Parathyroid adenoma (tissue), 2 donors: ENCODE measurements around the gene GRIK5.

ENCODE experiments used
- H2AFZ ChIP-seq: fragments of 300-600 bp; sonication (generic); one replicate; pipeline ENCODE4 v1.7.0; 2017; ENCODE audit warnings: antibody characterized with exemption, mild to moderate bottlenecking
- H3K27ac ChIP-seq: fragments of 300-600 bp; sonication (generic); one replicate; pipeline ENCODE4 v1.7.0; 2017
- H3K27me3 ChIP-seq: fragments of 300-600 bp; sonication (generic); one replicate; pipeline ENCODE4 v1.7.0; 2017; ENCODE audit warnings: low read length; ENCODE audit not compliant: control insufficient read depth, insufficient read depth
- H3K36me3 ChIP-seq: fragments of 300-600 bp; sonication (generic); one replicate; pipeline ENCODE4 v1.7.0; 2017; ENCODE audit warnings: low read length; ENCODE audit not compliant: control insufficient read depth, insufficient read depth
- H3K4me1 ChIP-seq: fragments of 300-600 bp; sonication (generic); one replicate; pipeline ENCODE4 v1.7.0; 2017; ENCODE audit warnings: control low read depth
- H3K4me2 ChIP-seq: fragments of 300-600 bp; sonication (generic); one replicate; pipeline ENCODE4 v1.7.0; 2017; ENCODE audit warnings: low read length
- H3K4me3 ChIP-seq: fragments of 300-600 bp; sonication (generic); one replicate; pipeline ENCODE4 v1.7.0; 2017; ENCODE audit warnings: low read depth, low read length
- H3K79me2 ChIP-seq: fragments of 300-600 bp; sonication (generic); one replicate; pipeline ENCODE4 v1.7.0; 2017; ENCODE audit warnings: control low read depth
- H3K9ac ChIP-seq: fragments of 300-600 bp; sonication (generic); one replicate; pipeline ENCODE4 v1.7.0; 2017; ENCODE audit warnings: mild to moderate bottlenecking
- H3K9me3 ChIP-seq: fragments of 300-600 bp; sonication (generic); one replicate; pipeline ENCODE4 v1.7.0; 2017; ENCODE audit warnings: low read length; ENCODE audit not compliant: control insufficient read depth
- CTCF ChIP-seq: fragments of 300-600 bp; sonication (generic); IDR thresholded peaks from one replicate; pipeline ENCODE4 v1.7.0; 2017; ENCODE audit warnings: antibody characterized with exemption, mild to moderate bottlenecking
- donor health status: primary hyperparathyroidism.

GRIK5 gene

GRCh38 chr19:41997851-41998229 lies 72.2 kb downstream of the GRIK5 start:
- Histone ChIP-seq H3K27me3 (no peaks in the 10 kb centered on the region), H3K79me2 (no peaks in the 10 kb centered on the region), H3K4me3 (no peak overlapping the region), H3K4me1 (peaks cover 30% of the 10 kb centered on the region), H2AFZ (peak overlapping the region; percentile 59), H3K27ac (peak overlapping the region; percentile 90), H3K9ac (no peak overlapping the region), H3K9me3 (no peaks in the 10 kb centered on the region), H3K4me2 (no peak overlapping the region), H3K36me3 (no peaks in the 10 kb centered on the region)
- no peak for TF ChIP-seq CTCF

- Histone ChIP-seq H3K9ac (peak overlapping the region; percentile 50), H3K4me1 (peaks cover 30% of the 10 kb centered on the region), H3K4me3 (peak overlapping the region; percentile 27), H3K9me3 (no peaks in the 10 kb centered on the region), H3K4me2 (peak overlapping the region; percentile 42), H3K36me3 (no peaks in the 10 kb centered on the region), H3K79me2 (no peaks in the 10 kb centered on the region), H3K27ac (peak overlapping the region; percentile 90), H3K27me3 (no peaks in the 10 kb centered on the region), H2AFZ (peak overlapping the region; percentile 77)
- TF ChIP-seq CTCF = no peak
Observed at GRCh38 chr19:41997121-41997850, 72.7 kb downstream of the GRIK5 start.

- Histone ChIP-seq H3K79me2 (no peaks in the 10 kb centered on the region), H3K4me2 (no peak overlapping the region), H3K27me3 (no peaks in the 10 kb centered on the region), H3K9ac (no peak overlapping the region), H3K27ac (peak overlapping the region; percentile 90), H2AFZ (peak overlapping the region; percentile 77), H3K36me3 (no peaks in the 10 kb centered on the region), H3K9me3 (no peaks in the 10 kb centered on the region), H3K4me3 (no peak overlapping the region), H3K4me1 (peaks cover 34% of the 10 kb centered on the region)
- TF ChIP-seq CTCF = no peak
Observed at GRCh38 chr19:41995959-41996797, 73.8 kb downstream of the GRIK5 start.

GRCh38 chr19:41994994-41995958 lies 74.7 kb downstream of the GRIK5 start:
- peaks cover 37% of the 10 kb centered on the region for H3K4me1 ChIP-seq
- no peaks in the 10 kb centered on the region for H3K9me3 ChIP-seq
- H3K36me3 ChIP-seq = no peaks in the 10 kb centered on the region
- H2AFZ ChIP-seq = no peak overlapping the region
- no peak overlapping the region for H3K4me3 ChIP-seq
- no peak overlapping the region for H3K9ac ChIP-seq
- no peaks in the 10 kb centered on the region for H3K79me2 ChIP-seq
- H3K27ac ChIP-seq = peak overlapping the region; percentile 90
- H3K27me3 ChIP-seq = no peaks in the 10 kb centered on the region
- no peak overlapping the region for H3K4me2 ChIP-seq
- no peak for TF ChIP-seq CTCF
